Mucosa of descending colon (tissue), 3 donors: ENCODE results near the gene TMEM119. TPM values are rescaled to one million over a fixed set of nuclear protein-coding genes. Genes with fewer than 3 reads are reported as not detected.

Source experiments
- ATAC-seq: fragments of 200-7000 bp; cut with Tn5 transposase; one replicate; pipeline ENCODE4 v1.9.1; 2020; ENCODE audit warnings: mild to moderate bottlenecking, moderate library complexity
- DNase-seq, 3 donors: peaks; one replicate each; pipeline ENCODE4 v3.0.0-alpha.2; 2020
- H3K36me3 ChIP-seq: fragments of 200-600 bp; one replicate; pipeline ENCODE4 v1.8.0; 2021; ENCODE audit warnings: low read depth, mild to moderate bottlenecking
- H3K4me1 ChIP-seq: fragments of 200-600 bp; one replicate; pipeline ENCODE4 v1.8.0; 2021; ENCODE audit warnings: low read depth, mild to moderate bottlenecking
- H3K4me3 ChIP-seq: fragments of 200-600 bp; one replicate; pipeline ENCODE4 v1.8.0; 2021; ENCODE audit warnings: mild to moderate bottlenecking
- H3K9me3 ChIP-seq: fragments of 200-600 bp; one replicate; pipeline ENCODE4 v1.8.0; 2021; ENCODE audit warnings: mild to moderate bottlenecking
- intact Hi-C, 2 donors: fragments of 100-400 bp; cut with DNase I in 1 of 2; cut with micrococcal nuclease in 1 of 2; formaldehyde crosslinking; loops; one replicate each; pipeline versions ENCODE4 v1.11.0 to v1.11.1; 2022; cut with DNase I, micrococcal nuclease
- total RNA-seq, 3 donors: library from RNA; stranded (reverse); fragmentation: NEBNext Ultra II Directional in 2 of 3; extraction: Animal tissue kit (Norgen Biotek cat#: 25700) in 2 of 3; gene quantifications; one replicate each; pipeline versions ENCODE4 v1.2.1 to v1.2.4, GENCODE V29; 2021 to 2023
- TF ChIP-seq, protein P1 (sequence below): fragments of 200-600 bp; IDR thresholded peaks from one replicate; pipeline ENCODE4 v1.8.0; 2022; ENCODE audit warnings: antibody characterized with exemption, mild to moderate bottlenecking
- donor health status: DM: no; HTN: no; CAD: no; lungs with moderate emphysema.
- donor health status: DM: no; HTN: no; CAD: no.
- donor health status: DM: no; HTN: yes; CAD: no.

The TMEM119 gene
- total RNA-seq, 3 donors from 2014 or later, result 4.1 to 7.0 (median 5.1) TPM

DNA sequence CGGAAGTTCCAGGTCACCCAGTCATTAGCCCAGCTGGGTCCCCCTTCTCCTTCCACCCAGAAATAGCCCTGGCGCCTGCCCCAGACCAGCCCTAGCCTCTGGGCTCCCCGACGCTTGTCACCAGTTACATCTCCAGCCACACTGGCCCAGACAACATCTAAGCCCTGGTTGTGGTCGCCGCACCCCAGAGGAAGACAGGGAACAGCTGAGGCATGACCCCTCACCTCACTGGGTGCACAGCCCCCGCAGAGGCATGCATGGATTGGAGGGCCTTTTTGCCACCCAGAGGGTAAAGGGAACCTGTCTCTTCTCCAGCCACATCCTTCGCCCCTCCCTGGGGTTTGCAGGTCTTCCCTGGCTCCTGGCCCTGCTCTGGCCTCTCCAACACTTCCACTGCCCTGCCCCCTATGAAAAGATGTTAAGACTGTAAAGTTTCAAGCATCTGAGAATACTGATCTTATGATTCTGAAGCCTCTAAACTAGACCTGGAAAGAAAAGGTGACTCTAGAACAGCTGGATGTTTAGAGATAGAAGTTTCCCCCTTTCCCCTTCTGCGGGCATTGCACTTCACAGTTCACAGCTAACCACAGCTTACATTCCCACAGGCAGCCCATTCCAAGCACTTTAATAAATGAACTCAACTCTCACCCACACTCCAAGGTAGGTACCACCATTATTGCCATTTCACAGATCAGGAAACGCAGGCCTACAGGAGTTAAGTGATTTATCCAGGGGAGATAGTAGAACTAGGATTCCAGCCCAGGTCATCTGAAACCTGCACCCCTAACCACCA lies 14.7 kb downstream of the TMEM119 start:
- H3K4me3 ChIP-seq, result no peak overlapping the region
- TF ChIP-seq, protein P1, sequence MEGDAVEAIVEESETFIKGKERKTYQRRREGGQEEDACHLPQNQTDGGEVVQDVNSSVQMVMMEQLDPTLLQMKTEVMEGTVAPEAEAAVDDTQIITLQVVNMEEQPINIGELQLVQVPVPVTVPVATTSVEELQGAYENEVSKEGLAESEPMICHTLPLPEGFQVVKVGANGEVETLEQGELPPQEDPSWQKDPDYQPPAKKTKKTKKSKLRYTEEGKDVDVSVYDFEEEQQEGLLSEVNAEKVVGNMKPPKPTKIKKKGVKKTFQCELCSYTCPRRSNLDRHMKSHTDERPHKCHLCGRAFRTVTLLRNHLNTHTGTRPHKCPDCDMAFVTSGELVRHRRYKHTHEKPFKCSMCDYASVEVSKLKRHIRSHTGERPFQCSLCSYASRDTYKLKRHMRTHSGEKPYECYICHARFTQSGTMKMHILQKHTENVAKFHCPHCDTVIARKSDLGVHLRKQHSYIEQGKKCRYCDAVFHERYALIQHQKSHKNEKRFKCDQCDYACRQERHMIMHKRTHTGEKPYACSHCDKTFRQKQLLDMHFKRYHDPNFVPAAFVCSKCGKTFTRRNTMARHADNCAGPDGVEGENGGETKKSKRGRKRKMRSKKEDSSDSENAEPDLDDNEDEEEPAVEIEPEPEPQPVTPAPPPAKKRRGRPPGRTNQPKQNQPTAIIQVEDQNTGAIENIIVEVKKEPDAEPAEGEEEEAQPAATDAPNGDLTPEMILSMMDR, result no peak
- no peaks in the 10 kb centered on the region for H3K36me3 ChIP-seq
- no peaks in the 10 kb centered on the region for H3K4me1 ChIP-seq
- ATAC-seq, result no peak
- intact Hi-C loops, result no loop called here
- no peaks in the 10 kb centered on the region for H3K9me3 ChIP-seq
- no peak for DNase-seq

- TF ChIP-seq, protein P1, result no peak
These were observed 15.4 kb downstream of the TMEM119 start for GRCh38 chr12:108582509-108582908.

GRCh38 chr12:108581311-108582227 lies 16.3 kb downstream of the TMEM119 start:
- H3K9me3 ChIP-seq, result no peaks in the 10 kb centered on the region
- intact Hi-C loops, result no loop called here
- ATAC-seq, result no peak
- TF ChIP-seq, protein P1, result no peak
- H3K36me3 ChIP-seq, result no peaks in the 10 kb centered on the region
- H3K4me1 ChIP-seq, result no peaks in the 10 kb centered on the region
- DNase-seq, result no peak
- H3K4me3 ChIP-seq, result no peak overlapping the region

More at GRCh38 chr12:108582509-108582908, 15.4 kb downstream of the TMEM119 start:
- intact Hi-C loops, result no loop called here
- H3K36me3 ChIP-seq, result no peaks in the 10 kb centered on the region
- no peaks in the 10 kb centered on the region for H3K4me1 ChIP-seq
- DNase-seq (no peak), ATAC-seq (no peak)
- no peak overlapping the region for H3K4me3 ChIP-seq
- no peaks in the 10 kb centered on the region for H3K9me3 ChIP-seq

DNA sequence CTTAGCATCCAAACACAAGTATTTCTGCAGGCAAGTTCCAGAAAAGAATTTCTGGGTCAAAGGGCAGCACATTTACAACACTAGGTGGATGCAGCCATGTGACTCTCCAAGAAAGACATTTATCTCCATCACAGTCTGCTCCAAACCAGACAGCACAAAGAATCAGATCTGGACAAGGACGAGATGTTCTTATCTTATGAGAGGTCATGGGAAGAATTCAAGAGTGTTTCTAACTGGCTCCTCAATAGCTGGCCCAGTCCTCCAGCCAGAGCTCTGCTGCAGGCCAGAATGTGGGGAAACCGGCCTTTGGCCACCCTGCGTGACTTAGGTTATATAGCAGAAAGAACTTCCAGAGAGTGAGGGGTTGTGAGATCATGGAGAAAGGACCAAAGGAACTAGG lies 17.4 kb downstream of the TMEM119 start:
- ATAC-seq (no peak), DNase-seq (no peak)
- Histone ChIP-seq H3K36me3 (no peaks in the 10 kb centered on the region), H3K4me1 (no peaks in the 10 kb centered on the region), H3K9me3 (no peaks in the 10 kb centered on the region), H3K4me3 (no peak overlapping the region)
- intact Hi-C loops, result no loop called here
- TF ChIP-seq, protein P1, result no peak

- Histone ChIP-seq H3K36me3 (no peaks in the 10 kb centered on the region), H3K4me1 (peaks cover 4% of the 10 kb centered on the region), H3K4me3 (no peak overlapping the region), H3K9me3 (no peaks in the 10 kb centered on the region)
- DNase-seq, result no peak
- intact Hi-C loops, result no loop called here
- no peak for ATAC-seq
- TF ChIP-seq, protein P1, result no peak
These were observed 19.1 kb downstream of the TMEM119 start for GRCh38 chr12:108578813-108579212.
